ENCODE data around the gene POFUT2. TPM values are rescaled to one million over a fixed set of nuclear protein-coding genes. Genes with fewer than 3 reads are reported as not detected.
A peak's percentile ranks its signal among the peaks of the same experiment; 100 is the strongest.

Gene POFUT2
- total RNA-seq, 4 donors from 2014 or later: 6.2 to 49.7 (median 24.6) TPM

GRCh38 chr21:45277101-45278045, 10.3 kb downstream of the POFUT2 start:
- H3K36me3 ChIP-seq: no peaks in the 10 kb centered on the region
- H3K27ac ChIP-seq: no peak overlapping the region
- intact Hi-C loops (cut with DNase I; ENCODE audit: low total_unique reads): no loop called here
- no peak for TF ChIP-seq CTCF (IDR thresholded peaks at IDR 0.05)
- no peak for TF ChIP-seq POLR2A (IDR thresholded peaks at IDR 0.05)
- no peaks in the 10 kb centered on the region for H3K9me3 ChIP-seq
- no peaks in the 10 kb centered on the region for H3K27me3 ChIP-seq
- H3K4me3 ChIP-seq: no peak overlapping the region
- H3K4me1 ChIP-seq: no peaks in the 10 kb centered on the region
- DNase-seq: peak in 1 of 2 donors; percentile 15

- TF ChIP-seq POLR2A (IDR thresholded peaks at IDR 0.05): no peak
- no peak for TF ChIP-seq CTCF (IDR thresholded peaks at IDR 0.05)
- Histone ChIP-seq H3K36me3 (no peaks in the 10 kb centered on the region), H3K27ac (no peak overlapping the region), H3K9me3 (no peaks in the 10 kb centered on the region), H3K4me3 (no peak overlapping the region), H3K27me3 (no peaks in the 10 kb centered on the region), H3K4me1 (no peaks in the 10 kb centered on the region)
- intact Hi-C loops (cut with DNase I; ENCODE audit: low total_unique reads): no loop called here
- DNase-seq: peak; percentile 9 to 10
Observed at GRCh38 chr21:45276596-45276995, 11.1 kb downstream of the POFUT2 start.

GRCh38 chr21:45270306-45270821, 17.3 kb downstream of the POFUT2 start:
- H3K9me3 ChIP-seq: no peaks in the 10 kb centered on the region
- H3K27ac ChIP-seq: no peak overlapping the region
- intact Hi-C loops (cut with DNase I; ENCODE audit: low total_unique reads): no loop called here
- H3K36me3 ChIP-seq: no peaks in the 10 kb centered on the region
- no peak for TF ChIP-seq POLR2A (IDR thresholded peaks at IDR 0.05)
- DNase-seq: peak in 1 of 2 donors; percentile 6
- no peak overlapping the region for H3K4me3 ChIP-seq
- no peaks in the 10 kb centered on the region for H3K4me1 ChIP-seq
- no peaks in the 10 kb centered on the region for H3K27me3 ChIP-seq

- Histone ChIP-seq H3K4me1 (no peaks in the 10 kb centered on the region), H3K27ac (no peak overlapping the region), H3K36me3 (no peaks in the 10 kb centered on the region), H3K27me3 (no peaks in the 10 kb centered on the region), H3K4me3 (no peak overlapping the region), H3K9me3 (no peaks in the 10 kb centered on the region)
- intact Hi-C loops (cut with DNase I; ENCODE audit: low total_unique reads): no loop called here
- peak in 1 of 2 donors; percentile 6 for DNase-seq
- TF ChIP-seq POLR2A (IDR thresholded peaks at IDR 0.05): no peak
- no peak for TF ChIP-seq CTCF (IDR thresholded peaks at IDR 0.05)
Observed at GRCh38 chr21:45269861-45270260, 17.8 kb downstream of the POFUT2 start.

- peak in 1 of 2 donors; percentile 3 for DNase-seq
- H3K4me3 ChIP-seq: no peak overlapping the region
- no peak for TF ChIP-seq CTCF (IDR thresholded peaks at IDR 0.05)
- TF ChIP-seq POLR2A (IDR thresholded peaks at IDR 0.05): no peak
- no peak overlapping the region for H3K27ac ChIP-seq
- intact Hi-C loops (cut with DNase I; ENCODE audit: low total_unique reads): no loop called here
- H3K9me3 ChIP-seq: no peaks in the 10 kb centered on the region
- no peaks in the 10 kb centered on the region for H3K4me1 ChIP-seq
- no peaks in the 10 kb centered on the region for H3K27me3 ChIP-seq
- H3K36me3 ChIP-seq: no peaks in the 10 kb centered on the region
Observed at GRCh38 chr21:45267390-45267760, 20.3 kb downstream of the POFUT2 start.
